Spinal cord (tissue), 10 donors: ENCODE data around the gene PREX1. TPM values are rescaled to one million over a fixed set of nuclear protein-coding genes. Genes with fewer than 3 reads are reported as not detected.

ENCODE experiments used
- DNase-seq, 6 donors: peaks; one replicate each; pipeline versions ENCODE4 v3.0.0 to v3.0.0-alpha.2; 2013 to 2015; ENCODE audit warnings: low spot score in 6 of 6, low read depth in 4 of 6
- H3K27ac ChIP-seq: one replicate; pipeline ENCODE4 v1.5.1; 2013; ENCODE audit warnings: low read depth, low read length, control low read depth
- H3K27me3 ChIP-seq: one replicate; pipeline ENCODE4 v1.6.1; 2013; ENCODE audit warnings: low read length; ENCODE audit not compliant: control insufficient read depth, insufficient read depth
- H3K36me3 ChIP-seq: one replicate; pipeline ENCODE4 v1.6.1; 2013; ENCODE audit warnings: low read length; ENCODE audit not compliant: control insufficient read depth, insufficient read depth
- H3K4me1 ChIP-seq: one replicate; pipeline ENCODE4 v1.6.1; 2013; ENCODE audit warnings: low read length; ENCODE audit not compliant: control insufficient read depth, insufficient read depth
- H3K4me3 ChIP-seq: one replicate; pipeline ENCODE4 v1.5.1; 2013; ENCODE audit warnings: low read depth, low read length, control low read depth
- H3K9me3 ChIP-seq: one replicate; pipeline ENCODE4 v1.6.1; 2013; ENCODE audit warnings: low read length; ENCODE audit not compliant: control insufficient read depth, insufficient read depth
- WGBS: methylation state at CpG from one replicate; pipeline ENCODE4 v1.1.5; 2013; ENCODE audit warnings: missing lambda C conversion rate; ENCODE audit not compliant: insufficient coverage; 5-methylcytosine and 5-hydroxymethylcytosine counted together
- polyA plus RNA-seq, 2 donors: library from polyadenylated mRNA; unstranded; fragments of 120-200 nt; gene quantifications; one replicate each; pipeline ENCODE4 v1.2.1, GENCODE V29; 2013; ENCODE audit not compliant: insufficient read length in 2 of 2
- total RNA-seq, 2 donors: library from RNA; depleted of rRNA in 1 of 2; stranded (reverse); fragments of 120-200 nt in 1 of 2; fragments of >200 nt in 1 of 2; gene quantifications; one replicate each; pipeline versions ENCODE4 v1.2.3 to v1.2.4, GENCODE V29; 2013 to 2014
- donor health status: healthy.

PREX1 gene
- total and polyA plus RNA-seq, 4 donors: 46.7 to 99.1 (median 72.9) TPM

DNA sequence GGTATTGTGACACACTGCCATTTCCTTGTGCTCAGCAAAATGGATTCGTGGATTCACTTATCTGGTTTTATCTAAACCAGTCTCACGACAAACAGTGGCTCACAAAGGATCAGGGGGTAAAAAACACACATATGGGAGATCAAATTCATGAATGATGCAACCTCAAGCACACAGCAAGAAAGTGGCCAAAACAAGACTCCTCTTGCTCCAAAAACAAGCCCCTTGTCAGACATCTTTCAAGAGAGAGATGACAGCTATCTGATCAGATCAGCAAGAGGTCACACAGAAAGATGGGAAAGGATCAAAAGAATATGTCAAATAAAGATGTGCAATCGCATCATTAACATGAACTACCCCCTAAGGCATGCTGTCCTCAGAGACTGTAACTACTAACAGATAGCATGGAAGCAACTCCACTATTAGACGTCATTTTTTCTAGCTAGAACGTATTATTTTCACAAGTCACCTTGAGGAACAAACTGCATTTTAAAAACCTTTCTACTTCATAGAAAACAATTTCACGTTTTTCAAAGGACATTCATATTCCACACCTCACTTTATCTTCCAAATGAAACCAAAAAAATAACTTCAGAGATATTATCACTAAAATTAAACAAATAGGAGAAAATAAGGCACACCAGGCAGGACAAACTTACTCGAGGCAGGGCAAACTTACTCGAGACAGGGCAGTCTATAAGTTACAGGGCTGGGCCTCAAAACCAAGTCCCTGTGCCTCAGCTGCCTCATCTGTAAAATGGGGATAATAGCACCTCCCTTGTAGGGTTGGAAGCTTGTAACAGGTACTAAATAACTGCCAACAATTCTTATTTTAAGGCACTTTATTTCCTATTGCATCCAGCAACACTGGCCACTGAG is 122.3 kb downstream of the PREX1 start:
- no peak overlapping the region for H3K4me3 ChIP-seq

DNA sequence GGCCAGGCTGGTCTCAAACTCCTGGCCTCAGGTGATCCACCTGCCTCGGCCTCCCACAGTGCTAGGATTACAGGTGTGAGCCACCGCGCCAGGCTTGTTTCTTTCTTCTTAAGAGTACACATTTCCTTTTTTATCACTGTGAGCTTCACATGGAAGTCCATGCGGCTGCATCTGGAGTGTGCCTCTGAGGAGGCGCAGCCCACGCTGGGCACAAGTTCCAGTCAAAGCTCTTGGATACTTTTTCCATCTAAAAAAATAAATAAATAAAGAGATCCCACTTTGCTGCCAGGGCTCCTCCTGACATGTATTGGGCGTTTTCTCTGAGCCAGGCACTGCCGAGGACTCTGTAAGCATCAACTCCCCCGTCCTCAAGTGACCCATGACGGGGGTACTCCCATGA is 123.0 kb downstream of the PREX1 start:
- 89% methylated on average over 9 of the region's 10 CpGs for WGBS
- no peak overlapping the region for H3K27ac ChIP-seq
- H3K4me3 ChIP-seq: no peak overlapping the region
- no peak for DNase-seq
- no peaks in the 10 kb centered on the region for H3K27me3 ChIP-seq
- H3K4me1 ChIP-seq: peaks cover 59% of the 10 kb centered on the region
- H3K36me3 ChIP-seq: peaks cover 39% of the 10 kb centered on the region
- H3K9me3 ChIP-seq: no peaks in the 10 kb centered on the region

More for the DNA sequence above, 122.3 kb downstream of the PREX1 start:
- no peak overlapping the region for H3K27ac ChIP-seq
- H3K27me3 ChIP-seq: no peaks in the 10 kb centered on the region
- peaks cover 66% of the 10 kb centered on the region for H3K4me1 ChIP-seq
- no peaks in the 10 kb centered on the region for H3K9me3 ChIP-seq
- DNase-seq: no peak
- 83% methylated on average over 7 of the region's 8 CpGs for WGBS
- H3K36me3 ChIP-seq: peaks cover 36% of the 10 kb centered on the region

DNA sequence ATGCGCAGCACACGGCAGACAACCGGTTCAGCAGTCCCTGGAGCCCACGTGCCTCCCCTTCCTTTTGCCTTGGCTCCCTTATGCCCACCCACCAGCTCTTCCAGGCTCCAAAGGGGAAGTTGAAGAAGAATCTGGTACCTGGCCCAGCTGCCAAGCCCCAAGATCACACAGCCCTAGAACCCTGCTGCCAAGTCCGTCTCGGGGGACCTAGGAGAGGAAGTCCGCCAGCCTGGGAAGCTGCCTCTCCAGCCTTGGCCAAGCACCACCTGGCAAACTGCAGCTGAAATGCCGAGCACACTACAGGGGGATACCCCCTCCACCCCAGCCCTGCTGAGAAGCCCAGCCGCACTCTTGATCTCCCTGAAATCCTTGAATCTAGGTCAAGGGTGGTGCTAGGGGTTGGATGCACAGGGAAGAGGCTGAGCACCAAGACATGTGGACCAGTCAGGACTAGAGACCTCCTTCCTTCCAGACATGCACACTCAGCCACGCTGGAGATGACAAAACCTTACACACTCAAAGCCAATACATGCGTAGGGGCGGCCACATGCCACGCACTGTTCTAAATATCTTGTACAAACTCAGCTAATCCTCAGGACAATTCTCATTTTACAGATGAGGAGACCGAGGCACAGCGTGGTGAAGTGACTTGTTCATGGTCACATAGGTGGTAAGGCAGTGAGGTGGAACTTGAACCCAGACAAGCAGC is 124.1 kb downstream of the PREX1 start:
- DNase-seq: peak in 1 of 6 donors; percentile 79
- Histone ChIP-seq H3K36me3 (peaks cover 47% of the 10 kb centered on the region), H3K4me1 (peaks cover 51% of the 10 kb centered on the region), H3K4me3 (no peak overlapping the region), H3K27ac (peak overlapping the region; percentile 67), H3K9me3 (no peaks in the 10 kb centered on the region), H3K27me3 (no peaks in the 10 kb centered on the region)
- 38% methylated on average over 9 of the region's 15 CpGs for WGBS

DNA sequence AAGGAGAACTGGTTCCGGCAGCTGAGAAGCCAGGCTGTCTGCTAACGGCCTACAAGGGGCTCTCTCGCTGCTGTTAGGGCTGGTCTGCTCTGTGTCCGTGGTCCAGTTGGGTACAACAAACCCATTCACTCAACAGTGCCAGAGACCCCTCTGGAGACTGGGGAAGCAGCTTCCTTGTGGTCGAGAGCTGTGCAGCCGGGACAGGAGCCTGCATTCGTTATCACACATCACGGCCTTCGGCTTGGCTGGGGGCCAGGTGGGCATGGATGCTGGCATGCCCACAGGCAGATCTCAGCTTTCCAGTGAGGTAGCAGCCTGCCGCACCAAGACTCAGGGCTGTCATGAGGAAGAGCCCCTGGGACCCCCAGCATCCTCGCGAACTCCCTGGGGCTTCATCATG is 124.7 kb downstream of the PREX1 start:
- Histone ChIP-seq H3K27me3 (no peaks in the 10 kb centered on the region), H3K36me3 (peaks cover 47% of the 10 kb centered on the region), H3K4me1 (peaks cover 51% of the 10 kb centered on the region), H3K4me3 (no peak overlapping the region), H3K27ac (peak overlapping the region; percentile 67), H3K9me3 (no peaks in the 10 kb centered on the region)
- WGBS: 35% methylated on average over 12 of the region's 12 CpGs
- peak in 4 of 6 donors; percentile 50 to 91 (median 72) for DNase-seq

DNA sequence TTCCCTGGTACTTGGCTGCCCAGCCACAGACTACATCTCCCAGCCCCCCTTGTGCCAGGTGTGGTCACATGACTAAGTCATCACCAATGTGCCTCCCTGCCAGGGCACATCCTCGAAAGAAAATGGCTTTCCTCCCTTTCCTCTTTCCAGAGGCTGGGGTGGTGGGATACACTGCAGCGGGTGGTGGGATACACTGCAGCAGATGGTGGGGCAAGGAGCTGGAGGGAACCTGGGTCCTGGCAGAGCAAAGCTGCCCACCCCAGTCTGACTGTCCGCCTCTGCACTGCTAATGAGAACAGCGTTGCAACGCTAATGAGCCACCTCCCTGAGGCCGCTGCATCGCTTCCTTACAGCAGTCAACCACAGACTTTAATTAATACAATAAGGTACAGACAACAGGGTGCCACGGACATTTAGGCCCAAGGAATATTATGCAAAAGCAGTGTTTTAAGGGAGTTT is 125.3 kb downstream of the PREX1 start:
- Histone ChIP-seq H3K9me3 (no peaks in the 10 kb centered on the region), H3K4me1 (peaks cover 54% of the 10 kb centered on the region), H3K27me3 (no peaks in the 10 kb centered on the region), H3K27ac (peak overlapping the region; percentile 29), H3K36me3 (peaks cover 48% of the 10 kb centered on the region), H3K4me3 (no peak overlapping the region)
- WGBS: 27% methylated on average over 2 of the region's 8 CpGs
- peak in 3 of 6 donors; percentile 44 to 90 (median 56) for DNase-seq

DNA sequence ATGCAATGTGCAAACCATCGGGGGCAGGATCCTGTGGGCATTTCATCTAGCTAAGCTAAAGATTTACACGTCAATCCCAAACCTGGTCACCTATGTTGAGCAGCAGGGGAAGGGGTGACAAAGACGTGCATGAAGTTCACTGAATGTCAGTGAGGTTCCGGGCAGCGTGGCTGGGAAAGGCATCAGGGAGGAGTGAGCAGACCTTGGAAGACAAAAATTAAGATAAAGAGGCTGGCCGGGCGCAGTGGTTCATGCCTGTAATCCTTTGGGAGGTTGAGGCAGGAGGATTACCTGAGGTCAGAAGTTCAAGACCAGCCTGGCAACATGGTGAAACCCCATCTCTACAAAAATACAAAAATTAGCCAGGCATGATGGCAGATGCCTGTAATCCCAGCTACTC is 126.1 kb downstream of the PREX1 start:
- H3K9me3 ChIP-seq: no peaks in the 10 kb centered on the region
- no peaks in the 10 kb centered on the region for H3K27me3 ChIP-seq
- H3K4me1 ChIP-seq: peaks cover 50% of the 10 kb centered on the region
- H3K36me3 ChIP-seq: peaks cover 46% of the 10 kb centered on the region
- H3K27ac ChIP-seq: no peak overlapping the region
- DNase-seq: no peak
- 94% methylated on average over 7 of the region's 7 CpGs for WGBS
- H3K4me3 ChIP-seq: no peak overlapping the region

DNA sequence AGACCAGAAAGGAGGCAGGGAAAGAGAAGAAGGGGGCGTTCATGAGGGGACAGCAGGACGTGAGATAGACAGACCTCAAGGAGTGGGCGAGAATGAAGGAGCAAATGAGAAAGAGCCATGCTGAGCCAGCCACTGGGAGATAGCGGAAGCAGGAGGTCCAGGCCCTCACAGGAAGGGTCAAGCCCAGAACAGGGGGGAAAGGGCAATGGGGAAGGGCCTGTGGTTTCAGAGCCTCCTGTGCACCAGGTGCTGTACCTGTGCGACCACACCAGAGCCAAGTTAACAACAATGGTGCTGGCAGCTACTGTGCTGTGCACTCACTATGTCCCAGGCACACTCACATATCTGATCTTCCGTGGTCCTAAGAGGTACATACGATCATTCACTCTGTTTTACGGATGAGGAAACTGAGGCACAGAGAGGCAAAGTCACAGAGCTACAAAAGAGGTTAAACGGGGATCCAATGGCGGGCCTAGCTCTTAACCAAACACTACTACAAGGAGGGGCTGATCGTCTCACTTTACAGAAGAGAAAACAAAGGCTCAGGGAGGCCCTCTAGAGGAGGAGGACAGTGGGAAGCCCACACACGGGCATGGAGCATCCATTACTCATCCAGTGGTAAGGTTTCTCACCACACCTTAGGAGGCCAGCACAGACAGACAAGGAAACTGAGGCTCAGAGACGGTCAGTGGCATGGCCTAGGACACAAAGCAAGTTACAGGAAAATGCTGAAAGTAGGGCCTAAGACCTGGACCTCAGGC is 129.1 kb downstream of the PREX1 start:
- Histone ChIP-seq H3K4me1 (peaks cover 37% of the 10 kb centered on the region), H3K4me3 (no peak overlapping the region), H3K9me3 (no peaks in the 10 kb centered on the region), H3K36me3 (peaks cover 43% of the 10 kb centered on the region), H3K27me3 (no peaks in the 10 kb centered on the region), H3K27ac (peak overlapping the region; percentile 29)
- no peak for DNase-seq
- 84% methylated on average over 9 of the region's 13 CpGs for WGBS

DNA sequence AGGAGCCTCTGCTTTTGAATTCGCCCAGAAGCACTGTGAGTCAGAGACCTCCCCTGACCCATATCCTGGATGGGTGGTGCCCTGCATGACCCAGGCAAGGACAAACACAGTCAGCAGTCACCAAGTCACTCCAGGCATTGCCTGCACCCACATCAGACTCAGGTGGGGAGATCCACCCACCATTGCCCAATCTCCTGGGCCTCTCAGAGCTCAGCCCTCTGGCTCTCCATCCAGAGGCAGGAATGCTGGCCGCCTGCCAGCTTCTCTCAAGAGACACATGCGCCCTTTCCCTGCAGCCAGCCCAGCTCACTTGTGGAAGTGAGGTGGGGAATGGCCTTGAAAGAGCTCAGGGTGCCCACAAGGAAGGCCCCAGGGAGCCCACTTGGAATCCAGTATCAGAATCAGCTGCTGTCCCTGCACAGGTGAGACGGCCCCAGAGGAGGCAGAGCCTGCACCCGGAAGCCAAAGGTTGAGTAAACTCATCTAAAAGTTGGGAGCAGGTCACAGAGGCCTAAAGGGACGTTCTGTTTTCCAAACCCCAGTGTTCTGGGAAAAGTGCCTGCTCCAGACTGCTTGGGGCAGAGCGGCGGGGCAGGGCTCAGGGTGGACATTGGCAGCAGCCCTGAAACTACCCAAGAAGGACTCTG is 129.8 kb downstream of the PREX1 start:
- peak in 2 of 6 donors; percentile 67 to 77 for DNase-seq
- no peaks in the 10 kb centered on the region for H3K27me3 ChIP-seq
- peaks cover 29% of the 10 kb centered on the region for H3K4me1 ChIP-seq
- H3K27ac ChIP-seq: peak overlapping the region; percentile 29
- peaks cover 43% of the 10 kb centered on the region for H3K36me3 ChIP-seq
- no peaks in the 10 kb centered on the region for H3K9me3 ChIP-seq
- no peak overlapping the region for H3K4me3 ChIP-seq
- WGBS: 70% methylated on average over 8 of the region's 8 CpGs

DNA sequence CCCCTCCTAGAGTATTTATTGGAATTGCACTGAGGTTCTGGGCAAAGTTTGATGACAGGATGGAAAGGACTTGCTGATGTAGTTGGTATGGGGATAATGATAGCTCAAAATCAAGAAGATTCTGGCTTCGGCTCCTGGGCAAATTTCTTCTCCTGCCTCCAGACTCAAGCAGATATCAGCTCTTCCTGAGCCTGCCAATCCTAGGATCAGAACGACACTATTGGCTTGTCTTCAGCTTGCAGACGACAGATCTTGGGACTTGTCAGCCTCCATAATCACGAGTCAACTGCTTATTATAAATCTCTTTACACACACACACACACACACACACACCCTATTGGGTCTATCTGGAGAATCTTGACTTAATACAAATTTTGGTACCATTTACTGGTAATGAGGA is 131.1 kb downstream of the PREX1 start:
- Histone ChIP-seq H3K9me3 (no peaks in the 10 kb centered on the region), H3K27me3 (no peaks in the 10 kb centered on the region), H3K4me1 (peaks cover 16% of the 10 kb centered on the region), H3K36me3 (peaks cover 46% of the 10 kb centered on the region), H3K4me3 (no peak overlapping the region), H3K27ac (no peak overlapping the region)
- peak in 1 of 6 donors; percentile 69 for DNase-seq
- 80% methylated on average over 2 of the region's 4 CpGs for WGBS
